ACHN (cell line): Measurements from ENCODE around the gene GRIN3A.
"Not testable (repeated sequence)": the region's sequence is repeated elsewhere in the genome, so short reads cannot be mapped to it uniquely, and the experiment has no call there.

Experiments
- DNase-seq: peaks from one replicate; pipeline ENCODE4 v3.0.0-alpha.2; 2015
- in situ Hi-C: cut with HindIII; loops from 2 replicates; pipeline ENCODE4 v1.10.0; 2017; ENCODE audit warnings: low sequenced_read_pairs, low pct_ligation_motif_present, low pct_unique_long_range_greater_than_20kb

GRIN3A gene

DNA sequence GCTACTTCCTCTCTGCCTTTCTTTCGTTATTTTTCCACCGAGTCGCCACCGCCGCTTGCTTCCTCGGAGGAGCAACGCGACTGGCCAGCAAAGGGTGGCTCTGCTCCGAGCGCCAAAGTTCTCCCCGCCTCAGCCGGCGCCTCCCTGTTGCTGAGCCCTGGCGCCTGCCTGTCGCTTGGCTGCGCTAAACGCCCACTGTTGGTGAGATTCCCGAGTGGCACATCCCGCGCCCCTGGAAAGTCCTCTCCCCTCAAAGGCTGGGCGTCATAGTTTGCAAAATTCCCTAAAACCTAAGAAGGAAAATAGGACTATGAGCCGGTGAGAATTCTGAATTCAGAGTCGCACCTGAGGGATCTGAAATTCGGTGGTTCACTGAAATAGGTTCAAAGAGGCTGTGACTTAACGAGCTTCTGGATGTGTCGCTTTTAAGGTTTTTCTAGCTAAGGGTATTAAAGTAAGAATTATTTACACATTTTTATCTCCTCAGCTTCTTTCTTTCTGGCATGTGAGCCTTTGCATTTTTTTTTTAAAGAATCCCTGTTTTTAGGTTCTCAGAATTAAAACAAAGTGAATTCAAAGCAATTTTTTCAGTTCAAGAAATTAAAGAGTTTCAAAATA is at the start of gene GRIN3A:
GRIN3A (minus strand) TSS at position 82 of the 618 bp plus-strand sequence. CDS start 668 bp downstream, outside the sequence.
- in situ Hi-C loops = no loop called here
- peak; percentile 2 for DNase-seq

DNA sequence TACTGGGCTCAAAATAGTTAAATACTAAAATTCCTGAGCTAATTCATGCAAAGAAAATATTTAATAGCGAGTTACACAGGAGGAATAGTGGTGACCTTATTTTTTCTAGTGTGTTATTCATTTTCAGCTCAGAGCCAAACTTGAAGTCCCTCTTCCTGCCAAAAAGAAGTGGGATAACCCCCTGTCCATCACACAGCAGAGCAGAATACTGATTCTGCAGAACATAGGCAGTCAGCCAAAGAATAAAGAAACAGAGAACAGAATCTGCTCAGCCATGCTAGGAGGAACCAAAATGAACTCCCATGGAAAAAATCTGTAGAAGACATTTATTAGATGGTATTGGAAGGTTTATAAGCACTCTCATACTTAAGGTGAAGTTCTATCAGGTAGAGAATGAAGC is 49.4 kb upstream of the GRIN3A start:
- no peak for DNase-seq
- in situ Hi-C loops = no loop called here

DNA sequence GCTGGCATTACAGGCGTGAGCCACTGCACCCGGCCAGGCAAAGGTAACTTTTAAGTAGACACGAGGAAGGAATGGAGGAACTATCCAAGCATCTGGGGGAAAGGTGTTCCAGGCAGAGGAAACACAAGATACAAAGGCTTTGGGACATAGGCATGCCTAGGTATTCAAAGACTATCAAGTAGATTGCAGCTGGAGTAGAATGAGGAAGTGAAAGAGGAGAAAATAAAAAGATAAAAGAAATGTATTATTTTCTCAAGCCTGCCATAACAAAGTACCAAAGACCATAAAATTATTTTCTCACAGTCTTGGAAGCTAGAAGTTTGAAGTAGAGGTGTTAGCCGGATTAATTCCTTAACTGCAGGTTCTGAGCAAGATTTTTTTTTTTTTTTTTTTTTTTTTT is 39.9 kb upstream of the GRIN3A start:
- DNase-seq = no peak

DNA sequence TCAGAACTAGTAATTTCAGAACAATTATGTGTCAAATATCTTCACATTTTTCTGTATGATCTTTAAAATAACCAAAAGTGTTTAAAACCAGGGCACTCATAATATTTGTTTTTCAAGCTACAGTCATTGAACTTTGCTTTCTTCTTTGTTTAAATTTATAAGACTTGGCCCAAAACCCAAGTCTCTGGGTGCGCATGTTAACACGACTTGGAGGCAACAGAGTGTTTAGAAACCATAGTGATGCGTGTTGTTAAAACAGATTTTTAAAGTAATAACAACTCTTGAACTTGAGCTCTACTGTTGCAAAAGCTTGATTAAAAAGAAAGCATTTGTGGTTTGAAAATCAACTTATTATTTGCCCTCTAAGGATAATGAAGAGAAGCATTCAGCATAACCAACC is 26.0 kb upstream of the GRIN3A start:
- in situ Hi-C loops = no loop called here
- no peak for DNase-seq

More for the DNA sequence above, 39.9 kb upstream of the GRIN3A start:
- in situ Hi-C loops = no loop called here

DNA sequence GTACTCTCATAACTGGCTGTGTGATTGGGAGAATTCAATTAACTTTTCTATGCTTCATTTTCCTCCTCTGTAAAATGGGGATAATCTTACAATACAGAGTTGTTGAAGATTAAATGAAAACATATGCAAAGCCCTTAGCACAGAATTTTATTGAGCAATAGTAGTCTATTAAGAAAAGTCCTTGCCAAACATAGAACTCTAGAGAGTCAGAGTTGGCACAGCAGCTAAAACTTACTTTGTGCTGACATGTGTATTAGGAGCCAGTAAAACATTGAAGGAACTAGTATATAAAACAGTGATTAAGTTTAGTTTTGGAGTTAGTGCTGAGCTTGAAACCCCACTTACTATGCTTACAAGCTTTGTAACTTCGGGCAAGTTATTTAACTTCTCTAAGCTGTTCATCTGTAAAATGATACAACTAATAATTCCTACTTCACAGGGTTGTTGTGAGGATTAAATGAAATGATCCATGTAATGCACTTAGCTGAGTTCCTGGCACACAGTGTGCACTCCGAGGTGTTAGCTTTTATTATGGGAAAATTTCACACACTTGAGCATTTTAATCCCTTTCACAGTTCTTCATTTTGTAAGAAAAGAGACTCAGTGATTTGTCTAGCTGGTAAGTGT is 20.0 kb upstream of the GRIN3A start:
- no peak for DNase-seq
- in situ Hi-C loops = no loop called here

DNA sequence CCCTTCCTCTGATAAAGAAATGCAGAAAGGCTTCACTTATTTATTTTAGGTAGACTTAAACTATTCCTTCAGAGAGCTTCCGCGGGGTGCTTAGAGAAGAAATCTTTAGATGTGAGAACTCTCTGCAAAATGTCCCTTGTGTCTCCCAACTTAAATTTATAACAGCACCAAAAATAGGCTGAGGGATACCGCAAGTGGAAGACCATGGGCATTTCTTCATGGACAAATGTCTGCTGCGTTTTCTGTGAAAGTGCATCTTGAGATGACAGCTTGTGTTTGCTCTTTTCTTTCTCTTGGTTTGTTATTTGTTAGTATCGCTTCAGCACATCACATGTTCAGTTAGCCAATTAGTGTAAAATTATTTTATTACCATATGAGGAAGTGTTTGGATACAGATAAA is 15.3 kb upstream of the GRIN3A start:
- in situ Hi-C loops = no loop called here
- no peak for DNase-seq

DNA sequence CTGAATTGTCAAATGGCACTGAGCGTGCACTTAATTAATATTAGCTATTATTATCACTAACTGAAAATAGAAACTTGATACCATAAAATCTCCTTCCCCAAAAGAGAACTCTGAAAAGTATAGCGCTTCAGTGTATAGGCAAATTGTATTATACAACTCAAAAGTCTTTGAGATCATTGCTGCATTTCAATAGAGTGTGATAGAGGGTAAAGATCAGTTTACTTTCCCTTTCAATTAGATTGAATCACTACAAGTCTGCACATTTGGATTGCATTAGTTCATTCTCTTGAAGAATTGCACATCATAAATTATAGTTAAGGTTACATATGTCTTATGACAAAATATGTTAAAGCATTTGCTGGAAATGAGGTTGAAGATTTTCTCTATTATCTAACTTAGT is 13.4 kb upstream of the GRIN3A start:
- DNase-seq = no peak
- in situ Hi-C loops = no loop called here

DNA sequence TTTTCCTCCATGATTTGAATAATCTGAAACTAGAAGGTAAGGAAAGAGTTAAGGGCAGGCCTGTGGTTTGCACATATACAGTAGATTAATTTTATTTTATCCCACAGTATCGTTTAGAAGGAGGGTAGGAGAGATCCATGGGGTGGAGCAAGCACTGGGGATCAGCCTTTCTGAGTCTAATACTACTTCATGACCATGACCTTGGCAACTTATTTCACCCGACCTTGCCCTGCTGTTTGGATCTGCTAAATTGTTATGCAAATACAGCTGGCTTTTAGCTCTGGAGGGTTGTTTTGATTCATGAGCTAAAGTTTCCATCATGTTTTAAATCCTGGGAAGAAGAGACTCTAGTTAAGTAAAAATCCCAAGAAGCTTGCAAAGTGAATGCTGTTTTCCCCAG is 864 bp upstream of the GRIN3A start:
- in situ Hi-C loops = no loop called here
- no peak for DNase-seq

DNA sequence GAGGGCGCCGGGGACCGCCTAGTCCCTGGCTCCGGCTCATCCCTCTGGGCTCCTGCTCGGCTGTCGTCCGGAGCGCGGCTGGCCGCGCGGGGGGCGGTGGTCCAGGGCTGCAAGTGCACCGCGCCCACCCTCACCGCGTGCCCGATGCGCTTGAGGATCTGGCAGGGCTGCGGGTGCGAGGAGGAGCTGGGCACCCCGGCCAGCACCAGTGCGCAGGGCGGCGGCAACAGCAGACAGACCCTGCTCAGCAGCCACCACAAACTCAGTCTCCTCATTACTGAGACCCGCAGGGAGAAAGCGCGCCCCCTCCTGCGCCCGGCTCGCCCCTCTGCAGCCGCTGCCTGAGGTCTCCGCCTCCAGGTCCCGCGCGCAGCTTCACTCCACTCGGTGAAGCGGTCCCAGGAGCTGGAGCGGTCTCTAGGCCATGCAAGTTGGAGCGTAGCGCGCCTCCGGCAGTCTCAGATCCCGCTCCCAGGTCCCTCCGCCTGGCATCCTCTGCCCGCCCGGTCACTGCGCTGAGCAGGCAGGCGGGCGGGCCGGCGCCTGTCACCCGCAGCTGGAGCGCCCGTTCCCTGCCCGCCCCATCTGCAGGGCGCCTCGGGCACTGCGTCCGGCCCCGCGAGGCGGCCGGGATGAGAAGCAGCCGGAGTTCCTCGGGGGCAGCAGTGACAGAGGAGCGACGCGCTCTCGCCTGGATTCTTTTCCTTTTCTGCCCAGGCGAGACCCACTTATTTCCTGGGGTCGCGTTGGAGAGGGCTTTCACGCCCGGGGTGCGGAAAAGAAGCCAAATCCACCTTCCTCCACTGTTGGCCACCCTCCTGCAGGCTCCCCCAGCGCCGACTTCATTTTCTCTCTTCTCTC is 512 bp downstream of the GRIN3A start:
- no peak for DNase-seq
- in situ Hi-C loops = no loop called here

DNA sequence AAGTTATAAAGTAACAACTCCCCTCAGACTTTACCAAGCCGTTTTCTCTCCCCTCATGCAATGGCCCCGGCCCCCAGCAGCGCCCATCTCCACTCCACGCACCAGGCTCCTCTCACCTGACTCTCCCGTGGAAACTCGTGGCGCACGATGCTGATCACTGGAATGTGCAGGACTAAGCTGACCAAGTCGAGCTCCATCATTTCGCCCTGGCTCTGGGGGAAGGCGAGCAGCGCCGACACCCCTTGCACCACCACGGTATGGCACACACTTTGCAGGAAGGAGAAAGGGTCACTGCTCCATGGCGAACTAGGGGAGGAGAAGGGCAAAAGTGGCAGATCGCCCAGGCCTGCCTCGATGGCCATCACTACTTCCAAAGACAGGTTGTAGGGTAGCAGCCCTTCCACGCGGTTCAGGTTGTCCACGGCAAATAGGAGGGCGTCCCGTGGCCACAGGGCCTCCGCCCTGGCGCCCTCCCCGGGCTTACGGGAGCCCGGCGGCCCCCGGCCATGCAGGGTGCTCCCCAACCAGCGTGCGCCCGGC is 1.2 kb downstream of the GRIN3A start:
- DNase-seq = no peak
- in situ Hi-C loops = no loop called here

DNA sequence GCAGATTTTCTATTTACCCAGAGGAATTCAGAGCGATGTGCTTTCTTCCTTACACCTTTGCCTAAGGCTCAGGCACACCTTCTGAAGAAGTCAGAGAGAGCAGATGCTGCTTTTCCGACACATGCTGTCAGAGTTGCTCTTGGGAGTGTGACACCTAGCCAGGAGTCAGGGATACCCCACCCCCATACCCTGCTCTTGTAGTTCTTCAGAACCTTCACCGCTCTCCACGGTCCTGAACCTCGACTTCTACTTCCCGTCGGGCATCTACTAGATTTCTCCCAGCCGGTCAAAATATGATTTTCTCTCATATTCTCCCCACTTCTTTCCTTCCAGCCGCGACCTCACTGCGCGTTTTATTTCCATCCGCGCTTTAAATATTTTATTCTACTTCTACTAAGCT is 1.7 kb downstream of the GRIN3A start:
- no peak for DNase-seq
- in situ Hi-C loops = no loop called here

DNA sequence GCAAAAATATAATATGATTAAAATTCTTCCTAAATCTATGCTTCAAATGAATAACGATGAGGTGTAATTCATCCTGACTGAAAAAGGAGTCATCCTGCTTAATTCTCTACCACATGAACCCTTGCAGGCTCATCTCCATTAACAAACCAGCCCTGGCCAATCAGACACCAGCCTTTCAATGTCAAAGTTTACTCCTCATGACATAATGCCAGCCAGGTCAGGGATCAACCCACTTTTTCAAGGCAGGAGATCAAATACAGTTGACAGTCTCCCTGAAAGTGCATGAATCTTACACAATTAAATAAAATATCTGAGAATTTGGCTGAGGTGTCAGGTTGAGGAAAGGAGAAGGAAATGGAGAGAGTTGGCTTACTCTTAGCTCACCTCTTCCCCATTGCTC is 7.0 kb downstream of the GRIN3A start:
- in situ Hi-C loops = no loop called here
- DNase-seq = no peak

DNA sequence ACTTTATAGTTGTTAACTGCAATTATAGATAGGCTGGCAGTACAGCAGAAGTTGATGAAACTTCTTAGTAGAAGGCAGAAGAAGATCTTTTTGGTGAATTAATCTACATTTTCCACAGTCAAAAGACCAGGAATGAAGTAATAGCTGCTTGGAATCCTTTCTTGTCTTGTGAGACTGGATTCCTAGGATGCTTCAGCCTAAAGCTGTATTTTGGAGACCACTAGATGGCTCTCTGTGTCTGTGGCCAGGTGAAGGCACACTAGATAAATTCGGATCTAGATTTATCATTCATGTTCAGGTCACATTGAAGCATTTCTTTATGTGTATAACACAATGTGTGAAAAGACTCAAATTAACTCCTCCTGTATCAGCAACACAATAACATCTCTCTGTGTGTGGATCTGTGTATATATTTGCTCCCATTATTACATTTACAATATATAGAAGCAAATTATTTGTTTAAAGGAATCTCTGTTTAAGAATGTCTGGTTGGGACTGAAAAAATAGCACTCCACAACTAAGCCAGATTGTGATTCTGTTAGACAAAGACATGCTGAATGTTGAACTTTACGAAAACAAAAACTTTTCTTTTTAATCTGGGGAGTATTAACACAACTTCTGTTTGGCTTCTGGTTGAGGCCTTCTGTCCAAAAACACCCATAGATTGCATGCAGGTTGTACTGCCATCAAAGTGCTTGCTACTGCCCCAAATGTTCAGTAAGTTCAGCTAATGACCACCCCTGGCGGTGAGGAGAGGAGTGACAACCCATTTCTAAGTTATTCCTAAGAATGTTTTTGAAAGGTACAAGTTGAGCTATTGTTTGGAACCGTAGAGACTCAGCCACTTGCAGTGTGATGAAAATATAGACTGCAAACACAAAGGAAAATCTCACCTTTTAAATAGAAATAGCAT is 10.6 kb downstream of the GRIN3A start:
- in situ Hi-C loops = no loop called here
- peak; percentile 34 for DNase-seq

DNA sequence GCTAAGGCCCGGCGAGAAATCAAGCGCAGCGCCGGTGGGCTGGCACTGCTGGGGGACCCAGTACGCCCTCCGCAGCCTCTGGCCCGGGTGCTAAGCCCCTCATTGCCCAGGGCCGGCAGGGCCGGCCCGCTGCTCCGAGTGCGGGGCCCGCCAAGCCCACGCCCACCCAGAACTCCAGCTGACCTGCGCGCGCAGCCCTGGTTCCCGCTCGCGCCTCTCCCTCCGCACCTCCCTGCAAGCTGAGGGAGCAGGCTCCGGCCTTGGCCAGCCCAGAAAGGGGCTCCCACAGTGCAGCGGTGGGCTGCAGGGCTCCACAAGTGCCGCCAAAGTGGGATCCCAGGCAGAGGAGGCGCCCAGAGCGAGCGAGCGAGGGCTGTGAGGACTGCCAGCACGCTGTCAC is 14.2 kb downstream of the GRIN3A start:
- in situ Hi-C loops, DNase-seq: not testable (repeated sequence)

DNA sequence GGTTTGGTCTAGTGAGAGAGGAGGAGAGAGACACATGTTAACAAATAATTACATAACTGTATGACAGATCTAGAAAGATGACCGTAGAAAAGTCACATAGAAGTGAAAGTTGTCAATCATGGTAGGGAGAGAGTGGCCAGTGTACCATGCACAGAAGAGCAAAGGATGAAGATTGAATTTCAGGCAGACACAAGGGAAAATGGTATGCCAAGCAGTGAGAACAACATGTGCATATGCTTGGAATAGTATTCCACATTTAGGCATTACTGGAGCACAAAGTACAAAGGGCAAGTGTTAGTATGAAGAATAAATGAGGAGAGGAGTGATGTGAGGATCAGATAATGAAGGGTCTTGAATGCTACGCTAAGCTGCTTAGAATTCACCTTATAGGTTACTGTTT is 20.3 kb downstream of the GRIN3A start:
- in situ Hi-C loops = no loop called here
- no peak for DNase-seq

DNA sequence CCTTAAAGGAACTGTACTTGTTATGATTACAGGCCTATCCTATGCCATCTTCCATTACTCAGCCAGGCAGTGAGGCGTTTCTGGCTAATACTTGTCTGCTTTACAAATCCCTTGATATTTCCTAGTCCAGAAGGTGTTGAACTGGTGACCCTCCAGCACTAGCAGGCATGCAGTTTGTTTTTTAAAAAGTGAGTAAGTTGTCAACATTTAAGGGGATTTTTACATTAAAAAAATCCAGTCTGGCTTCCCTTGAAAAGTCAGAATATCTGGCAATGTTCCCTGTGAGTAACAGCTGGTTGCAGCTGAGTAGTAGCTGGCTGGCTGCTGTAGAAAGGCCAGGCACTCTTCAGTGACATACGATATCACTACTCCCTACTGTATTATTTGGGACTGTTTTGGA is 21.8 kb downstream of the GRIN3A start:
- in situ Hi-C loops = no loop called here
- DNase-seq = no peak

DNA sequence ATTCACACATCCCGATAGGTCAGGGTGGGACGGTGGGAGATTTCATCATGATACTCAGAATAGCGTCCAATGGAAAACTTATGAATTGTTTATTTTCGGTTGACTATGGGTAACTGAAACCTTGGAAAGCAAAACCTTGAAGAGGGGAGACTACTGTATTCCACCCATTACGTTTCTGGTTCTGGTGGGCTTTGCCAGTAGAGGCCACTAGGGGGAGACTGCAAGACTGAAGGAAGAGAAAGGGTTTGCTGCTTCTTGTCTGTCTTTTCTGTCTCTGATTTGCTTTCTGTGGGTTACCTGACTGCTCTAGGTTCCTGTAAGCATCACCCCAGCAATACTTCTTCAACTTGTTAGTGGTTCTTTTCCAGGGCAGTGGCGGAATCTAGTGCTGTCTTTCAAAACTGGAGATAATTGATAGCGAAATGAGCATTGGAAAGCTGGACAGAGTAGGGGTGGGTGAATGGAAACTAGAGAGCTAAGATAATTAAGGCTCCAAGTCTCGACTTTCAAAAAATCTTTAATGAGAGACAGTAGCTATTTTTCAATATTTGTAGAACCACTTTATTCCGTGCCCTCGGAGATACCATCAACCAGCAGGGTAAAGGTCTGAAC is 27.0 kb downstream of the GRIN3A start:
- in situ Hi-C loops = no loop called here
- peak; percentile 38 for DNase-seq

DNA sequence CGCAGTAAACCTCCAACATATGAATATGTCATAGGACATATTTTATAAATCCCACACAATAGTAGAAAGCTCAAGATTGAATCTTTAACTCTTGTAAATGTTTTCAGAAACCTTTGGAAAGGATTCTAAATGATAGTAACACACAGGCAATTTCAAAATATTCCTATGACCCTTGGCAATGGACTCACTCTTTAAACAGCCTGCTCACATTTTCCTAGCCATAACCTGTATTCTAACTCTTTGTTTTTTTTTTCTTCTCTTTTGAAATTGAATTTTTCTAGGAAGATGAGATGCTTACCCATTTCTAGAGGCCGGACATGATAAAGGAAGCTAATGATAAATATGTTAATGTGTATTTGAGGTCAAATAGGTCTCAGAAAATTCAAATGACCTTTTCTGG is 29.6 kb downstream of the GRIN3A start:
- DNase-seq = no peak
- in situ Hi-C loops = no loop called here
